Left hindlimb (tissue), 1 donor: ENCODE results near the gene NARF.
"Not testable (repeated sequence)": the region's sequence is repeated elsewhere in the genome, so short reads cannot be mapped to it uniquely, and the experiment has no call there.

ENCODE experiments used
- DNase-seq: peaks from one replicate; pipeline ENCODE4 v3.0.0-alpha.2; 2018

The NARF gene

DNA sequence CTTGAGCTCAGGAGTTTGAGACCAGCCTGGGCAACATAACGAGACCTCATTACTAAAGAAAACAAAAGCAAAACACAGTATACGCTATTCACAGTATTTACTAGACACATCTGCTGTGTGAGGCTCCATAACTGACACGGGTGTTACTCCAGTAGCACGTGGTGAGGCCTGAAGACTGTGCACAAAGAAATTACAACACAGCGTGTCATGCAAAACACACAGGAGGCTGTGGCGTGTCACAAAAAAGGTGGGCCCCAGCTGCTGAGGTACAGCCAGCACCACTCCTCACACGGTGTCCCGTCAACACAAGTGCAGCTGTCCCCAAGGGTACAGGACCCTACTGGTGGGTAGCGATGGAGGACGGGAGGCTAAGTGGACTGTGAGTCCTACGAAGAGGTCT is 10.7 kb upstream of the NARF start:
- no peak for DNase-seq

- no peak for DNase-seq
Observed at GRCh38 chr17:82449131-82449882, 9.2 kb upstream of the NARF start.

DNA sequence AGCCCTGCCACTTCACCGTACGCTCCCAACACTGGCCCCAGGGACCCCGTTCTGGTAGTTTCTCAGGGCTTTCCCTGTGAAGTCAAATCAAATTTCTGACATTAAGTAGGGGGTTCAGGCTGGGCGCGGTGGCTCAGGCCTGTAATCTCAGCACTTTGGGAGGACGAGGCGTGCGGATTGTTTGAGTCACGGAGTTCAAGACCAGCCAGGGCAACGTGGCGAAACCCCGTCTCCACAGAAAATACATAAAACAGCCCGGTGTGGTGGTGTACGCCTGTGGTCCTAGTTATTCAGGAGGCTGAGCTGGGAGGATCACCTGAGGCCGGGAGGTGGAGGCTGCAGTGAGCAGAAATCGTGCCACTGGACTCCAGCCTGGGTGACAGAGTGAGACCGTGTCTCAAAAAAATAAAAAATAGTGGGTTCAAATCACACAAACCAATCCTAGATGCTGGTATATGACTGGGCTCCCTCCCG is 8.6 kb upstream of the NARF start:
- no peak for DNase-seq

GRCh38 chr17:82450357-82451106 is 8.0 kb upstream of the NARF start, which contains the start of gene CYBC1:
TSS of gene CYBC1 (minus strand) at chr17:82450752. CDS start at chr17:82449254, 1,498 bp downstream.
- peak; percentile 95 for DNase-seq

DNA sequence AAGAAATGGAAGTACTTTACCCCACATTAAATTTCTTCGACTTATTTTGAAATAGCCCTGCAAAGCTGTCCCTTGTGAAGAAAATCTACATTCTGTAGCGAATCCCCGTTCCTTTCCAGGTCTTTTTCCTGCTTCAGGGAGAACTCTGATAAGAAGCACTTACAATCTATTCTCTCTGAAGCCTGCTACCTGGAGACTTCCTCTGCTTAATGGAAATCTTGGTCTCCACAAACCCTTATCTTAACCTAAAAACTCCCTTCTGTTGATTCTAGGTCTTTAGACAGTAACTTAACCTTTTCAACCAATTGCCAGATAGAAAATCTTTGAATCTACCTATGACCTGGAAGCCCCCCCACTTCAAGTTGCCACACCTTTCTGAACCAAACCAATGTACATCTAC is 6.4 kb upstream of the NARF start:
- DNase-seq, result no peak

GRCh38 chr17:82453151-82453550 is 5.4 kb upstream of the NARF start:
- not testable (repeated sequence) for DNase-seq

DNA sequence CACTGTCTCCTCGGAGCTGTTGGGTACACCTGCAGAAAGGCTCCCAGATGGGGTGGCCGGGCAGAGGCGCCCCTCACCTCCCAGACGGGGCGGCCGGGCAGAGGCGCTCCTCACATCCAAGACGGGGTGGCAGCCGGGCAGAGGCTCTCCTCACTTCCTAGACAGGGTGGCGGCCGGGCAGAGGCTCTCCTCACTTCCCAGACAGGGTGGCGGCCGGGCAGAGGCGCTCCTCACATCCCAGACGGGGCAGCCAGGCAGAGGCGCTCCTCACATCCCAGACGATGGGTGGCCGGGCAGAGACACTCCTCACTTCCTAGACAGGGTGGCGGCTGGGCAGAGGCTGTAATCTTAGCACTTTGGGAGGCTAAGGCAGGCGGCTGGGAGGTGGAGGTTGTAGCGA is 4.8 kb upstream of the NARF start:
- not testable (repeated sequence) for DNase-seq

DNA sequence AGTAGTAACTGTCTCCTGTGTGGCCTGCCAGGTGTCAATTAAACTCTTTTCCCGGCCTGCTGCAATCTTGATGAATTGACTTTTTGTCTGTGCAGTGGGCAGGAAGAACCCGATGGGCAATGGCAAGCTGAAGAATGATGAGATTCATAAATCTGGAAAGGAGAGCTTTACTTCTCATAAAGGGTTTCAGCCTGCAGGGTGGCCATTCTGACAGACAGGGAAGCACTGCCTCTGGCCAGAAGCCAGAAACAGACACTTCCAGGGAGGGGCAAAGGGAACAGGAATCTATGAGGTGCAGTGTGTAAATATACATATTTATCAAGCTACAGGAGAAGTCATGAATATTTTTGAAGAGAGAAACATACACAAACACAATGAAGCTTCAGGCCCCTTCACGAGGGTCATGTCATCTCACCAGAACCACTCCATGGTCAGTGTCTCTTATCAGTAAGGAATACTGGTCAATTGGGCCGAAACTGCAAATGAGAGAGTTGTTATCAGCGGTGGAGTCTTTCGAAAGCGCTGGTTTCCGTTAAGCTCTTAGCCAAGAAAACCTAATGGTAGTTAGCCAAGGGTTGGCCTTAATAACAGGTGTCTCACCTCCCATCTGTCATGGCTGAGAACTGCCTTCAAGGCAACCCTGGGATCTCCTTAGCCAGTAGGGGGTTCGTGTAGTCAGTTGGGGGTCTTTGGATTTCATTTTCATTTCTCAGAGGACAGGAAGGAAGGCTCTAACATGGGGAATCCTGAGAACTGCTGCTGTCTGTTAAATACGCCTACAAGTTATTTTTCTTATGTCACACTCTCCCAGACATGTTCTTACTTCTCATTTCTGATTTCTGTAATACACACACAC is 1.2 kb upstream of the NARF start:
- DNase-seq, result no peak

GRCh38 chr17:82457929-82458178 is 687 bp upstream of the NARF start:
- no peak for DNase-seq

GRCh38 chr17:82458885-82459424 is 414 bp downstream of the NARF start:
- DNase-seq, result no peak

DNA sequence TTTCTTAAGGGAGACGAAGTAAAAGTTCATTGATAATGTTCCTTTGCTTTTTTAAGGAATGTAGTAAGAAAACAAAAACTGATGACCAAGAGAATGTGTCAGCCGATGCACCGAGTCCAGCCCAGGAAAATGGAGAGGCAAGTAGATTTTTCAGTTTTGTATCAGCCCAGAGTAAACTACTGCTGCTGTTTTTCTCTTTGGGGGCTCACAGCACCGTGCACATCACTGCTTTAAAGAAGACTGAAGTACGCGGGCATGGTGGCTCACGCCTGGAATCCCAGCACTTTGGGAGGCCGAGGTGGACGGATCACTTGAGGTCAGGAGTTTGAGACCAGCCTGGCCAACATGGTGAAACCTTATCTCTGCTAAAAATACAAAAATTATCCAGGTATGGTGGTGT is 1.4 kb downstream of the NARF start:
- DNase-seq, result not testable (repeated sequence)

DNA sequence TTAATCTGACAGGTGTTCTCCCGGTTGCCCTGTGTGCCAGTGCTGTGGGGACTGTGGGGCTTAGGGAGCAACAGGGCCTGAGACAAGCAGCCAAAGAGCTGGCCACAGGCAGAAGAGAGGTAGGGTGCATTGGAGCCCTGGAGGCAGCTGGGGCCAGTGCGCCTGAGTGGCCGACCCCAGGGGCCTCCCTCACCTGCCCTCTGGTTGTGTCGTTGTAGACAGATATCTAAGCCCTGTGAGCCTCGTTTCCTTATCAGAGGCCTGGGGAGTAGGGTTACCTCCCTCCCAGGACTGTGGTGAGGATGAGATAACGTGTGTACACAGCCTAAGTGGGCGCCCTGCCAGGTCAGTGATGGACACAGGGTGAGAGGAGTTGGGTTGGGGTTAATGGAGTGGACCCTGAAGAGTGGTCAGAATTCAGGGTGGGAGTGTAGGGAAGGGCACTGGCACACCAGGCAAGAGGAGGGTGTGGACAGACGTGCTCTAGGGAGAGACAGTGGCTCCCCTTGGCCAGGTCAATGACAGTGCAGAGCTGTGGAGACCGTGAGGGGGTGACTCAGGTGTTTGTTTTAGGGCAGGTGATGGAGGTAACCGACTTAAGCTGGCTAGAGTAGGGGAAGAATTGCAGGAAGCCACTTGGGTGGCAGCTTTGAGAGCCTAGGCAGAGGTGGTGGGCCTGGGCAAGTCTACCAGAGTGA is 3.4 kb downstream of the NARF start:
- DNase-seq, result no peak

DNA sequence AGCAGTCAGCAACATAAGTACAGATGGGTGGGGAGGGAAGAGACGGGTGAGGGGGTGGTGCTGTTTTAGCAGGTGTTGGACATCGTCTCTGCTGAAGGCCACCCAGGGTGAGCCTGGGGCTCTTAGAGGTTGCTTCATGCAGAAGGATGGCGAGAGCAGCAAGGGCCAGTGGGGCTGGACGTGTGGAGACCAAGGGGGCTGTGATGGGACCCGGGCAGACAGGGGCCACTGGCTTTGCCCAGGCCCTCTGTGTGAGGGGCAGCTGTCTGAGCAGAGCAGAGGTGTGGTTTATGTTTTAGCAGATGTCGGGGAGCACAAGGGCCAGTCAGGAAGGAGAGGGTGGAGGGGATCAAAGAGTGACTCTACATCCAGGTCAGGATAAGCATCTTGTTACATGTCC is 4.8 kb downstream of the NARF start:
- DNase-seq, result no peak

- no peak for DNase-seq
Observed at GRCh38 chr17:82463925-82464566, 5.5 kb downstream of the NARF start.

DNA sequence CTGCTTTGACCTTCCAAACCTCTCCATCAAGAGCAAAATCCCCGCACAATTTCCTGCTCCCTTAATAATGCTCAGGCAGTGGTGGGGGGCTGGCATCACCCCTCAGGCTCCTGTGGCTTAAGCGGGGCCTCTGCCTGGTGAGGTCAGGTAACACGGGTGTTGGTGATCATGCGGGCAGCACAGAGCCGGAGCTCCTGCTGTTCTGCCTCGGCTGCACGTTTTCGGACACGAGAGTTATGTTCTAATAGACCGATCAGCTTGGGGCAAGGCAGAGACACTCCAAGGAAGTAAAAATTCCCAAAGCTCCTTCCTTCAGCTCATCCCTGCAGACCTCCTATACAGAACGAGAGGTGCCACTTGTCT is 6.0 kb downstream of the NARF start:
- no peak for DNase-seq

- DNase-seq, result no peak
Observed at GRCh38 chr17:82465023-82465603, 6.6 kb downstream of the NARF start.

DNA sequence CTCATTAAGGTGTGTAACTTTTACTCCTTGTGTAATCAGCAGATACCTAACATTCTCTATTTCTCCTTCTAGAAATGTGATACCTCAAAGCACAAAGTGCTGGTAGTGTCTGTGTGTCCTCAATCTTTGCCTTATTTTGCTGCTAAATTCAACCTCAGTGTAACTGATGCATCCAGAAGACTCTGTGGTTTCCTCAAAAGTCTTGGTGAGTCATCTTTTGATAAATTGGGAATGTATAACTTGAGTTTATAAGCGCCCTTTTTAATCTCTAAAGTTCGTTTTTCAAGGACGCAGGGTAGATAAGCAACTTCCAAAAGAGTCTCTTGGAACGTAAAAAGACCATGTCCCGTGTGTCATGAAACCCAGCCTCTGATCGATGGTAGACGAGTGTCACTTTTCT is 10.2 kb downstream of the NARF start:
- DNase-seq, result no peak

GRCh38 chr17:82470065-82470464 is 11.5 kb downstream of the NARF start:
- DNase-seq, result no peak

- no peak for DNase-seq
Observed at GRCh38 chr17:82474223-82475010, 15.9 kb downstream of the NARF start.

DNA sequence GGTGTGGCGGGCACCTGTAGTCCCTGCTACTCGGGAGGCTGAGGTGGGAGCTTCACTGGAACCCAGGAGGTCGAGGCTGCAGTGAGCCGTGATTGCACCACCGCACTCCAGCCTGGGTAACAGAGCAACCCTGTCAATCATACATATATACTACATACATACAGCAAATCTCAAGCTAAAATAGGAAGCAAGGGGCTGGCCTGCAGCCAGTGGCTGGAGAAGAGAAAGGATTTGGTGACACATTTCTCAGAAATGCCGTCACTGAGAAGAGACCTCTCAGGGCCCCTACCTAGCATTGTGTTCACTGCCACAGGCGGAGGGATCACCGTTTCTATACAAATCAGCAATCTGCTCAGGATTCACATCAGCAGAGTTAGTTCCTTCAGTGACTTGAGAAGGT is 16.9 kb downstream of the NARF start:
- DNase-seq, result no peak

GRCh38 chr17:82477934-82478333 is 19.4 kb downstream of the NARF start:
- DNase-seq, result no peak
